ENCODE data around the gene C19orf85.

The C19orf85 gene

DNA sequence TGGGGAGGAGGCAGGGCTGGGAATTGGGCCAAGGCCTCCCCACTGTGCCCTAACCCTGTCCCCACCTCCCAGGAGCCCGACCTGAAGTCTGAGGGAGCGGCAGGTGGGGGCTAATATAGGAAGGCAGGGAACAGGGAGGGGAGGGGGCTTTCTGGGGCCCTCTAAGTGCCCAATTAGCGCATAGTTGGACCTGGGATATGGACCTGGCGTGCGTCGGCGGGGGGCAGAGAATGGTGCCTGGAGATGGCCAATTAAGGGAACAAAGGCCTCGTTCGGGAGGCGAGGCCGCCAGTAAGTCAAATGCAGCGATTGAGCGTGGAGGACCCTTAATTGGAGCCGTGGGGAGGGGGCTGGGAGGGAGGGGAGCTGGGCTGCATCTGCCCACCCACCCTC lies at the start of gene C19orf85:
C19orf85 (minus strand) TSS at position 90 of the 393 bp plus-strand sequence. CDS start 197 bp downstream, outside the sequence.
- DNase-seq (ENCODE audit: low read depth) = no peak
- no peak within 1 kb of the TSS for H3K4me3 ChIP-seq (ENCODE audit: control insufficient read depth, low read depth, low read length)
- TF ChIP-seq, protein P1, sequence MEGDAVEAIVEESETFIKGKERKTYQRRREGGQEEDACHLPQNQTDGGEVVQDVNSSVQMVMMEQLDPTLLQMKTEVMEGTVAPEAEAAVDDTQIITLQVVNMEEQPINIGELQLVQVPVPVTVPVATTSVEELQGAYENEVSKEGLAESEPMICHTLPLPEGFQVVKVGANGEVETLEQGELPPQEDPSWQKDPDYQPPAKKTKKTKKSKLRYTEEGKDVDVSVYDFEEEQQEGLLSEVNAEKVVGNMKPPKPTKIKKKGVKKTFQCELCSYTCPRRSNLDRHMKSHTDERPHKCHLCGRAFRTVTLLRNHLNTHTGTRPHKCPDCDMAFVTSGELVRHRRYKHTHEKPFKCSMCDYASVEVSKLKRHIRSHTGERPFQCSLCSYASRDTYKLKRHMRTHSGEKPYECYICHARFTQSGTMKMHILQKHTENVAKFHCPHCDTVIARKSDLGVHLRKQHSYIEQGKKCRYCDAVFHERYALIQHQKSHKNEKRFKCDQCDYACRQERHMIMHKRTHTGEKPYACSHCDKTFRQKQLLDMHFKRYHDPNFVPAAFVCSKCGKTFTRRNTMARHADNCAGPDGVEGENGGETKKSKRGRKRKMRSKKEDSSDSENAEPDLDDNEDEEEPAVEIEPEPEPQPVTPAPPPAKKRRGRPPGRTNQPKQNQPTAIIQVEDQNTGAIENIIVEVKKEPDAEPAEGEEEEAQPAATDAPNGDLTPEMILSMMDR (IDR thresholded peaks at IDR 0.05; ENCODE audit: control insufficient read depth, insufficient read depth, low read depth, low read length, missing control alignments) = no peak

DNA sequence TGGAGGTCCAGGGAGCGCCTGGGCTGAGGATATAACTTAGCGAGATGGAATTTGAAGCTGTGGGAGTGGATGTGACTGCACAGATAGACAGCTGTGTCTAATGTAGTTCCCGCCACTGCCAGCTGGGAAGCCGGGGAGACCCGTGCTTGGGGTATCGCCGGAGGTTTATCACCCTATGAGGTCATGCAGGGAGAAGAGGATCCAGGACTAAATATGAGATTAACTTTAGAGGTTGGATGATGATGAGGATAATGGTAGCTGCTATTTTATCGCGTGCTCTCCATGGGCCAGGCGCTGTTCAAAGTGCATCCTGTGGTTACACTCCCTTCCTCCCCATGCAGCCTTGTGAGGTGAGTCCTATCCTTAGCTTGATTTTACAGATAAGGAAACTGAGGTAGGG lies 43.6 kb upstream of the C19orf85 start:
- no peak overlapping the region for H3K4me3 ChIP-seq (ENCODE audit: control insufficient read depth, low read depth, low read length)
- TF ChIP-seq, protein P1 (IDR thresholded peaks at IDR 0.05; ENCODE audit: control insufficient read depth, insufficient read depth, low read depth, low read length, missing control alignments) = no peak
- DNase-seq (ENCODE audit: low read depth) = no peak

DNA sequence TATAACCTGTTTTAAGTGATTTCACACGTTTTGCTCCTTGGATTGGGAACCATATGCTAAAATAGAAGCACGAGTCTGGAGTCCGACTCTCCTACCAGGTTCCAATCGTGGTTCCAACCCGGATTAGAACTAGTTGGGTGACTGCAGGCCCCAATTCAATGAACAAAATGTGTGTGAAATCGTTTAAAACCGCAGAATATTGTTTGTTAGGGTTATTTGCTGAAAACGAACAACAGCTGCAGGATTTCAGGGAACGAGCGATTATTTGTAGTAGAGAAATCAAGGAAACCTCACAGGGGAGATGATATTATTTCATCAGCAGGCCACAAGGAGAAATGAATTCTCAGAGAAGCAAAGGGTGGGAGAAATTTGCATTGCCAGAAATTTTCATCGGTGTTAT lies 40.4 kb upstream of the C19orf85 start:
- TF ChIP-seq, protein P1 (IDR thresholded peaks at IDR 0.05; ENCODE audit: control insufficient read depth, insufficient read depth, low read depth, low read length, missing control alignments) = no peak
- no peak overlapping the region for H3K4me3 ChIP-seq (ENCODE audit: control insufficient read depth, low read depth, low read length)
- DNase-seq (ENCODE audit: low read depth) = no peak

DNA sequence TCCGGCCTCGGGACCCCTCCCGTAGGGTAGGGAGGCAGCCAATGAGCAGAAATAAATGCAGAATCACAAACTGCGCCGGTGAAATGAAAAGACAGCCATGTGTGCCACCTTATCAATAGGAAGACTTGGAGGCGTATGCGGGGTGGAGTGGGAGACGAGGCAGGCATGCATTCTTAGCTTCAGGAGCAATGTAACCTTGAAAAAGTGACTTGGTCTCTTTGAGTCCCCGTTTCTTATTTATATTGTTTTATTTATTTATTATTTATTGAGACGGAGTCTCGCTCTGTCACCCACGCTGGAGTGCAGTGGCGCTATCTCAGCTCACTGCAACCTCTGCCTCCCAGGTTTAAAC lies 39.7 kb upstream of the C19orf85 start:
- DNase-seq (ENCODE audit: low read depth) = no peak
- no peak overlapping the region for H3K4me3 ChIP-seq (ENCODE audit: control insufficient read depth, low read depth, low read length)
- TF ChIP-seq, protein P1 (IDR thresholded peaks at IDR 0.05; ENCODE audit: control insufficient read depth, insufficient read depth, low read depth, low read length, missing control alignments) = no peak

DNA sequence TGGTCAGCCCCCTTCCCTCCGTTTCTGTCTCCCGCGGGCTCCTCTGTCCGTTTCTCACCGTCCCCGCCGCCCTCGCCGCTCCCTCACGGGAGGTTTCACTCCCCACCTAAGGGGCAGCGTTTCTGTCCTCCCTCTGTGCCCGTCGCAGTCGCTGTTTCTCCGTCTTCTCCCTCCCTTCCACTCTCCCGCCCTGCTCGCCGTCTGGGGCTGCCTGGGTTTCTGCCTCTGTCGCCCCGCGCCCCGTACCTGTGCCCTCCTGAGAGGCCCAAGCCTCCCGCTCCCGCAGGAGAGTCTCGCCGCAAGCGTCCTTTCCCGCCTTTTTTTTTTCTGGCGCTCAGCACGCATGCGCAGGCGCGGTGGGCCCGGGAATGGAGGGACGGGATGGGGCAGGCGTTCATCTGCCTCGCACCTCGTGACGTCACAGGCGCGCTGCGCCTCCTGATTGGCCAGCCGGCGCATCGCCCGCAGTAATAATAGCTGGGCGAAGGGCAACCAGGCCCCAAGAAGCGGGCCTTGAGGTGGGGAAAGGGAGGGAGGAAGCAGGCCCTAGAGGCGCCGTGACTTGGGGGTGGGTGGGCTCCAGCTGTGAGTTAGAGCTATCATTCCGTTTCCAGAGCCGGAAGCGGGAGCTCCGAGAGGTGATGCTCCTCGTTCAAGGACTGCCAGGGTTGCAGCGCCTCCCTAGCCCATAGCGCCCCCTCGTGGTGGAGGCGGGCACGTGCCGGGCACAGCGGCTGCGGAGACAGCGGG lies 39.1 kb upstream of the C19orf85 start:
- TF ChIP-seq, protein P1 (IDR thresholded peaks at IDR 0.05; ENCODE audit: control insufficient read depth, insufficient read depth, low read depth, low read length, missing control alignments) = peak; percentile 98
- no peak for DNase-seq (ENCODE audit: low read depth)
- peak overlapping the region; percentile 46 for H3K4me3 ChIP-seq (ENCODE audit: control insufficient read depth, low read depth, low read length)

DNA sequence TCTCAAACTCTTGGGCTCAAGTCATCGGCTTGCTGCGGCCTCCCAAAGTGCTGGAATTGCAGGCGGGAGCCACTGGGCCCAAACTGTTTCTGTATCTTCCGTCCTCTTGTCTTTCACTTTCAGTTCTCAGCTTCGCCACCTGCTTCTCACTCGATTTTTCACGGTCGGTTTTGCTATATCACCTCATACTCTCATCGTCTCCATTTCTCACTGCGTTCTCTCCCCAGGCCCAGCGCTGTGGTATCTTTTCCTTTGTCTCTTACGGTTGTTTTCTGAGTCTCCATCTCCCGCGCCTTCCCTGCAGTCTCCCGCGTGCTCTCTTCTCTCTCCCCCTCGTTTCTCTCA lies 38.6 kb upstream of the C19orf85 start:
- no peak for DNase-seq (ENCODE audit: low read depth)
- no peak overlapping the region for H3K4me3 ChIP-seq (ENCODE audit: control insufficient read depth, low read depth, low read length)
- TF ChIP-seq, protein P1 (IDR thresholded peaks at IDR 0.05; ENCODE audit: control insufficient read depth, insufficient read depth, low read depth, low read length, missing control alignments) = no peak
